Measurements from ENCODE around the gene PTPRD. TPM values are rescaled to one million over a fixed set of nuclear protein-coding genes. Genes with fewer than 3 reads are reported as not detected.

The PTPRD gene
- total and polyA plus RNA-seq, 9 of the 15 experiments (the other 6 are each of a cell fraction or from before 2014, with no cell fraction given), result 0.11 TPM; not detected in 8

DNA sequence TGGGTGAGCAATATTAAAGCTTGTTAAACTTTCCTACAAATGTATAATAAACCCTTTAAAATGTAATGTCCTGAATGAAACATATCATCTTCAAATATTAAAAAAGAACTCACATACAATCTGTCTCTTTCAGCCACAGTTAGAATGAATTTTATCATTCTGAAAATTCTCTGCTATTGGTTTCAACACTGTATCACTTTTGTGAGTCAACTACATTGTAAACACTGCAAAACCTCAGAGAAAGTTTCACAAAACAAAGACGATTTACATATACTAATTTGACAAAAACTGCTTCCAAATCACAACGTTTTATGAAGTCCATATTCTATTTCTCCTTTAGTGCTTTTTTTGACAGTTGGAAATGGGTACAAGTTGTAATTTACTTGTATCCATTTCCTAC is 1781.2 kb downstream of the PTPRD start:
- no peak overlapping the region for H3K4me2 ChIP-seq (ENCODE audit: insufficient read depth, low read length)
- POLR2A ChIA-PET, result no interaction called here

DNA sequence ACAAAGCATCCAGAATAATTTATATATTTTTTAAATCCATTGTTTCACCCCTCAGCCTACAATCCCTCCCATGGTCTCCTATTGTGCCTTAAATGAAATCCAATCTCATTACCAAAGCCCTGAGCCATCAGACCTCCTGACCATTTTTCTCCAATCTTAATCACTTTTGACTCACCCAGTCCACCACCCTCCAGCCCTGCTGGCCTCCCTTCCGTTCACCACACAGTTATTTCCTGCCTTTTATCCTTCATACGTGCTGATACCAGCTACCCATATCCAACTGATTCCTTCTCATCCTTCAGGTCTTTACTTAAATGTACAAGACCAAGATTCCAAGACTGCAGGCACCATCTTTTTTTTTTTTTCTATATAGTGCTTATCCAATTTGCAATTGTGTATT is 1786.5 kb downstream of the PTPRD start:
- H4K20me1 ChIP-seq (replicated peaks; ENCODE audit: control insufficient read depth, insufficient read depth, low read length), result no peaks in the 10 kb centered on the region
- no peak for DNase-seq (ENCODE audit: extremely low read depth in 1 of 4, low spot score in 3 of 4)
- FAIRE-seq, result no peak
- H2AFZ ChIP-seq (ENCODE audit: low read depth, low read length), result no peak overlapping the region
- no peaks in the 10 kb centered on the region for H3K27me3 ChIP-seq (ENCODE audit: control insufficient read depth in 2 of 2, insufficient read depth in 2 of 2, low read length in 2 of 2)
- intact Hi-C loops (cut with micrococcal nuclease) (no loop called here), in situ Hi-C loops (cut with MboI) (no loop called here)
- ChIA-PET CTCF (ENCODE audit: low intra/inter-chr PET ratio) (no interaction called here), POLR2A (no interaction called here)
- no peak overlapping the region for H3K9ac ChIP-seq (ENCODE audit: insufficient read depth in 1 of 2, low read depth in 2 of 2, low read length in 2 of 2)
- no peak for TF ChIP-seq ZNF3 (CRISPR knock-in tag; IDR thresholded peaks at IDR 0.05)
- TF ChIP-seq BCL6 (CRISPR knock-in tag; IDR thresholded peaks at IDR 0.05), result no peak
- TF ChIP-seq SIN3A (IDR thresholded peaks at IDR 0.05; ENCODE audit: borderline replicate concordance in 2 of 2, control insufficient read depth in 1 of 2, low read depth in 2 of 2, low read length in 2 of 2), result no peak
- no peak for TF ChIP-seq GTF2A2 (tag; IDR thresholded peaks at IDR 0.05)
- no peak for TF ChIP-seq PML (IDR thresholded peaks at IDR 0.05; ENCODE audit: low read length)
- no peak for TF ChIP-seq TGIF2 (CRISPR knock-in tag; IDR thresholded peaks at IDR 0.05)
- TF ChIP-seq PHB2 (IDR thresholded peaks at IDR 0.05; ENCODE audit: low read depth), result no peak
- H3K79me2 ChIP-seq (ENCODE audit: control insufficient read depth, insufficient read depth, low read length), result no peaks in the 10 kb centered on the region
- no peak overlapping the region for H3K4me2 ChIP-seq (ENCODE audit: insufficient read depth, low read length)
- no peaks in the 10 kb centered on the region for H3K9me1 ChIP-seq (ENCODE audit: control insufficient read depth, insufficient read depth, low read length)
- no peaks in the 10 kb centered on the region for H3K4me1 ChIP-seq (replicated peaks in 1 of 2; ENCODE audit: control insufficient read depth in 2 of 2, insufficient read depth in 2 of 2, low read length in 2 of 2)
- no peak overlapping the region for H3K4me3 ChIP-seq
- no peaks in the 10 kb centered on the region for H3K36me3 ChIP-seq (ENCODE audit: control insufficient read depth, insufficient read depth, low read length)
- H3K9me3 ChIP-seq (replicated peaks; ENCODE audit: control insufficient read depth, insufficient read depth, low read depth, low read length), result no peaks in the 10 kb centered on the region
- H3K27ac ChIP-seq (ENCODE audit: extremely low read depth, low read depth, low read length), result no peak overlapping the region
- BruUV-seq (replicated peaks), result no TSS peak
- 0% methylated on average over 2 of the region's 2 CpGs for WGBS (ENCODE audit: insufficient coverage, low coverage, missing lambda C conversion rate)
- ATAC-seq, result no peak

More for the DNA sequence above, 1781.2 kb downstream of the PTPRD start:
- Histone ChIP-seq H3K27ac (ENCODE audit: extremely low read depth, low read depth, low read length) (no peak overlapping the region), H3K27me3 (ENCODE audit: control insufficient read depth in 2 of 2, insufficient read depth in 2 of 2, low read length in 2 of 2) (no peaks in the 10 kb centered on the region), H4K20me1 (replicated peaks; ENCODE audit: control insufficient read depth, insufficient read depth, low read length) (no peaks in the 10 kb centered on the region), H3K79me2 (ENCODE audit: control insufficient read depth, insufficient read depth, low read length) (no peaks in the 10 kb centered on the region), H2AFZ (ENCODE audit: low read depth, low read length) (no peak overlapping the region), H3K4me3 (no peak overlapping the region), H3K4me1 (replicated peaks in 1 of 2; ENCODE audit: control insufficient read depth in 2 of 2, insufficient read depth in 2 of 2, low read length in 2 of 2) (no peaks in the 10 kb centered on the region), H3K9me1 (ENCODE audit: control insufficient read depth, insufficient read depth, low read length) (no peaks in the 10 kb centered on the region), H3K36me3 (ENCODE audit: control insufficient read depth, insufficient read depth, low read length) (no peaks in the 10 kb centered on the region), H3K9me3 (replicated peaks; ENCODE audit: control insufficient read depth, insufficient read depth, low read depth, low read length) (no peaks in the 10 kb centered on the region), H3K9ac (ENCODE audit: insufficient read depth in 1 of 2, low read depth in 2 of 2, low read length in 2 of 2) (no peak overlapping the region)
- intact Hi-C loops (cut with micrococcal nuclease) (no loop called here), in situ Hi-C loops (cut with MboI) (no loop called here)
- CTCF ChIA-PET (ENCODE audit: low intra/inter-chr PET ratio), result no interaction called here
- ATAC-seq, result no peak
- TF ChIP-seq ZNF699 (CRISPR knock-in tag; IDR thresholded peaks at IDR 0.05; ENCODE audit: insufficient replicate concordance) (no peak), FOXK1 (CRISPR knock-in tag; IDR thresholded peaks at IDR 0.05; ENCODE audit: borderline replicate concordance) (no peak), SOX6 (IDR thresholded peaks at IDR 0.05) (no peak)
- DNase-seq (ENCODE audit: extremely low read depth in 1 of 4, low spot score in 3 of 4), result no peak
- no TSS peak for BruUV-seq (replicated peaks)
- 5% methylated on average over 2 of the region's 2 CpGs for WGBS (ENCODE audit: insufficient coverage, low coverage, missing lambda C conversion rate)
- no peak for FAIRE-seq
